Mesenteric fat pad (tissue), 1 donor: ENCODE measurements around the gene HID1. TPM values are rescaled to one million over a fixed set of nuclear protein-coding genes. Genes with fewer than 3 reads are reported as not detected.
"Not testable (repeated sequence)": the region's sequence is repeated elsewhere in the genome, so short reads cannot be mapped to it uniquely, and the experiment has no call there.

Experiments used
- DNase-seq: peaks from one replicate; pipeline ENCODE4 v3.0.0-alpha.2; 2020; ENCODE audit warnings: low spot score
- total RNA-seq: library from RNA; stranded (reverse); fragmentation: NEBNext Ultra II Directional; extraction: Animal tissue kit (Norgen Biotek cat#: 25700); gene quantifications from one replicate; pipeline ENCODE4 v1.2.1, GENCODE V29; 2021
- donor health status: DM: yes; HTN: yes; CAD: no.

Gene HID1
- total RNA-seq, 1 donor from 2014 or later = 14.4 TPM

DNA sequence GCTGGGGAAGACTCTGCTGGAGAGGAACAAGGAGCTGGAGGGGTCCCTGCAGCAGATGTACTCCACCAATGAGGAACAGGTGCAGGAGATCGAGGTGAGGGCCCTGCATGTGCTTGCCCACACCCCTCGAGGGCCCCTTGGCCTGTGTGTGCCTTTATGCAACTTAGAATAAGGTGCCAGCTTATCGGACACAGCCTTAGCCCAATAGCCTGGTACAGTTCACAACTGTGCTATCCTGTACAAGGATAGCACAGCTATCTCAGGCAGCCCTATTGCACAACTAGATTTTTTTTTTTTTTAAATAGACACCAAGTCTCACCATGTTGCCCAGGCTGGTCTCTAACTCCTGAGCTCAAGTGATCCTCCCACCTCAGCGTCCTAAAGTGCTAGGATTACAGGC lies 27.0 kb upstream of the HID1 start:
- DNase-seq = no peak

DNA sequence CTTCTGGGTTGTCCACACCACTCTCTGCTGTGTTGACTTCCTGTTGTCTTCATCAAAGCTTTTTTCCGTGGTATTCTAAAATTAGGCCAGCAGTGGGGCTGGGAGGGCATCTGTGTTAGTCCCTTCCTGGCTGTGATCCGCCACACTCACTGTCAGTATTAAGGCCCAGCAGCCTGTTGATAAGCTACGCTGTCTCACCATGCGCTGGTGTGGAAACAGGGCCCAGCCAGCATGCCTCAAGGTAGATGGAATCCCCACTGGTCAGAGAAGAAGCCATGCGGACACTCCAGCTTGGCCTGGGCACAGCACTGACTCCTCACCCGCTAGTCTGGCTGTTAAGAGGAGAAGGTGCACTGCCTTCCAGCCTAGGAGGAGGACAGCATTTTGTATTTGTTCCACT lies 26.2 kb upstream of the HID1 start:
- no peak for DNase-seq

DNA sequence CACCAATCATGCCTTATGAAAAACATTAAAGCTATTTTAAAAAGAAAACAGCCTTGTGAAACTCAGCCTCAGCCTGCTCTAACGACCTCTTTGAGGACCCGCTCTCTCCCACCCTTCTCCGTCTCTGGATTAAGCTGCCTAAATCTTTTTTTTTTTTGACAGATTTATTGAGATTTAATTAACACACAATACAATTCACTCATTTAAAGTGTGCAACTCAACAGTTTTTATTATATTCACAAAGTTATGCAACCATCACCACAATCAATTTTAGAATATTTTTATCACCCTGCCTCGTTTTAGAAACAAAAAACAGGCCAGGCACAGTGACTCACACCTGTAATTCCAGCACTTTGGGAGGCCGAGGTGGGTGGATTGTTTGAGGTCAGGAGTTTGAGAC lies 23.3 kb upstream of the HID1 start:
- no peak for DNase-seq

DNA sequence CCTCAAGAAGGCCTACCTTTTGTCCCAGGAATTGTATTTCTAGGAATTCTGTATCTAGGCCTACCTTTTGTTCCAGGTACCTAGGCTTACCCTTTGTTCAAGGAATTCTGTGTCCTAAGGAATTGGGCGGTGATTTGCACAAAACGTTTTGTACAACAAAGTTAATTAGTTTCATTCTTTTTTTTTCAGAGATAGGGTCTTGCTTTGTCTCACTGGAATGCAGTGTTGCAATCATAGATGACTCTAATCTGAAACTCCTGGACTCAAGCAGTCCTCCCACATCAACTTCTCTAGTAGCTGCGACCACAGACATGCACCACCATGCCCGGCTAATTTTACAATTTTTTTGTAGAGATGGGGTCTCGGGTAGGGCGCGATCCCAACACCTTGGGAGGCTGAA lies 21.9 kb upstream of the HID1 start:
- no peak for DNase-seq

DNA sequence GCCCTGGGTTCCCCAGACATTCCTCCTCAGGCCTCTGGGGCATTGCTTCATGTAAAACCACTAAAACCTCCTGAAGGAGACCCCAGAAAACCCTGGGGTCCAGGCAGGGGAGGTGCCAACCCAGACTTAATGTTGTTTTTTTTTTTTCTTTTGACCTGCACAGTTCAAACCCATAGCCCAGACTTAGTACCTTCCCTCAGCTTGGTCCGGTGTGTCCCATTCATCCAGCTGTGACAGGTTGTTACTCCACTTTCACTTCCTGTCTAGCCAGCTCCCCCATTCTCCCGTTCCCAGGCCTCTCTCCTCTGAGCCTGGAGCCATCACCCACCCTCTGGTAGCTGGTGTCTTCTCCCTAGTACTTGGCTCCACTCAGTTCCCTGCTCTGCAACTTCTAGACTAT lies 19.7 kb upstream of the HID1 start:
- DNase-seq = no peak

DNA sequence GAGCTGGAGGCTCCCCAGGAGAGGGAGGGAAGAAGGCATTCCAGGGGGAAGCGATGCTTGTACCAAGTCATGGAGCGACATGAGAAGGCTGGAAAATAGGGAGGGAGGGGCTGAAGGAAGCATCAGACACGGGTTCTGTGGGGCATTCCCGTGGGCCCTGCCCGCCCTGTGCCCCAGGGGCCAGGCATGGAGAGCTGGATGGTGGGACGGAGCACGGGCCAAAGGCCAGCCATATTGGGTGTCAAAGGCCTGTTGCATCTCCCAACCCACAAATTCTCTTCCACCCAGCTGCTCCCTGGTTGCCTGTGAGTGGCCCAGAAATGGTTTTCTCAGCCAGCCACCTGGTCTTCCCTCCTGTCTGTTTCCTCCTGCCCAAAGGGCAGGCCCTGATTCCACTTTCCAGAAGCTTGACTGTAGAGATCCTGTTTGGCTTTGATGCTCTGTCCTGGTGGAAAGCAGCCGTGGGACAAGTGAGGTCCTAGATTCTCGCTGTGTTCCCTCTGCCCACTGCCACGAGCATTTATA lies 18.1 kb upstream of the HID1 start:
- no peak for DNase-seq

DNA sequence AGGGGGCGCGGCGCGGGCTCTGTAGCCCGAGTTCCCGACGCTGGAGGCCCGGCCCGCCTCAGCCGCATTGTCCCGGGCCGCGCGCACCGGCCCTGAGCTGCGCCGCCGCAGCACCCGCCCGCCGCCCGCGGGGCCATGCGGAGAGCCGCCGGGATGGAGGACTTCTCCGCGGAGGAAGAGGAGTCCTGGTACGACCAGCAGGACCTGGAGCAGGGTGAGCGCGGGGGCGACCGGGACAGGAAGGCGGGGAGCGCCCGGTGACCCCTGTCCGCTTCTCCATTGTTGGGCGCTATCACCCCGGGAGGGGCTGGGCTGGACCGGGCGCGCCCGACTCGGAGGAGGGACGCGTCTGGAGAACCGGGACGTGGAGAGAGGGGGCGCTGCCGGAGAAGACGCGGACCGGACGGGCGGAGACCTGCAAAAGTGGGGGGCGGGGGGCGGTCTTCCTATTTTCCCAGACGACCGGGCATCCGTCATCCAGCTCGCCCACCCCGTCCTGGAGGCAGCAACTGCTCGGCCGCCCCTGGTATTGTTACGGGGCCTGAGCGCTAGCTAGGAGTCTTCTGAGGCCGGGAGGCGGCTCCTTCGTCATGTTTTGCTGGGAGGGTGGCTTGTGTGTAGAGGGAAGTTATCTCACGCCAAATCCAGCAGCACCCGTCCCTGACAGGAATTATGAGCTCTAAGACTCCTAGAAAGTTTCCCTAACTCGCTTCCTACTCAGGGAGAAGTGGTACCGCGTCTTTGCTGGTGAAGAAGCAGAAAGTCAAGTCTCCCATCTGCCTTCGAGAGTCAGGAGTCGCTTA lies 15.6 kb upstream of the HID1 start:
- DNase-seq = peak; percentile 96

DNA sequence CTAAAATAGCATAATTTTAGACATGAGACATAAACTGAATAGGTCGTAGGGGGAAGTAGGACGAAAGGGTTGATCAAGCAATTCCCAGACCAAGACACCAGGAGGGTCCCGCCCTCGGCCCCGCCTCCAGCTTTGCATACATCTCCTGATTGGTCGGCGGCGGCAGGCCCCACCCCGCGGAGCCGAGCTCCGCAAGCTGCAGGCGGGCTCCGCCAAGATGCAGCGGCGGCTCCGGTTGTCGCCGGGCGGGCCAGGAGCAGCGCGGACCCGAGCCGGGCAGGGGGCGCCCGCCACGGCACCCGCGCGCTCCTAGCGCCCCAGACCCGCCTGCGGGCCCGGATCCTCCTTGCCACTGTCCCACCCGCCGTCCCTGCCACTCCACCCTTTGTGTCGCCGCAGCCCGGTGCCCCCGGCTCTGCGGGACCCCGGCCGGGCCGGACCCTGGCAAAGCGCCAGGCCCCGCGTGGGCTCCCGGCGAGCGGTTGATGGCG lies 14.9 kb upstream of the HID1 start, which contains the start of gene CDR2L:
Gene CDR2L, plus strand, starts transcription at position 215 of the 491 bp plus-strand sequence. CDS start 412 bp downstream, outside the sequence.
- peak; percentile 99 for DNase-seq

DNA sequence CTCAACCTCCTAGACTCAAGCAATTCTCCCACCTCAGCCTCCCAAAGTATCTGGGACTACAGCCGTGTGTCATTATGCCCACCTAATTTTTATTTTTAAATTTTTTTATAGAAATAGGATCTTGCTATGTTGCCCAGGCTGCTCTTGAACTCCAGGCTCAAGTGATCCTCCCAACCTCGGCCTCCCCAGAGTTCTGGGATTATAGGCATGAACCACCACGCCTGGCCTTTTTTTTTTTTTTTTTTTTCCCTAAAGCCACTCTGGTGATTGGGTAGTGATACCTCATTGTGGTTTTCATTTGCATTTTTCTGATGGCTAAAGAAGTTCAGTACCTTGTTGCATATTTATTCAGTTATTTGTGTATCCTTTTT lies 13.6 kb upstream of the HID1 start:
- DNase-seq = no peak

DNA sequence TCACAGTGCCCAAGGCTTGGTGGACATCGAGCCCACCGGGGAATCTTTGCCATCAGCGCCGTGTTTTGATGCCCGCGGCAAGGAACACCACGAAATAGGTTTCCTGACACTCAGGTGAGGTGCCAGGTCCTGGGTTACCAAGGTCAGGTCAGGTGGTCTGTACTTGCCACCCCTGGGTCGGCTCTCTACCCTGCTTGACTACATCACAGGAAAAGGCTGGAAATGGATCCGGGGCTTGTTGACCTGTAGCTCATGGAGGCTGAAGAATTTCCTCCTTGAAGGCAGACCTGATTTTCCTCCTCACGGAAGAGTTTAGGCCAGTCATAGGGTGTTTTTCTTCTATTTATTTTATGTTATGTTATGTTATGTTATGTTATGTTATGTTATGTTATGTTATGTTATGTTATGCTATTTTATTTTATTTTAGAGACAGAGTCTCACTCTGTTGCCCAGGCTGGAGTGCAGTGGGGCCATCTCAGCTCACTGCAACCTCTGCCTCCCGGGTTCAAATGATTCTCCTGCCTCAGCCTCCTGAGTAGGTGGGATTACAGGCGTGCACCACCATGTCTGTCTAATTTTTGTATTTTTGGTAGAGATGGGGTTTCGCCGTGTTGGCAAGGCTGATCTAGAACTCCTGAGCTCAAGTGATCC lies 10.2 kb upstream of the HID1 start:
- DNase-seq = not testable (repeated sequence)

DNA sequence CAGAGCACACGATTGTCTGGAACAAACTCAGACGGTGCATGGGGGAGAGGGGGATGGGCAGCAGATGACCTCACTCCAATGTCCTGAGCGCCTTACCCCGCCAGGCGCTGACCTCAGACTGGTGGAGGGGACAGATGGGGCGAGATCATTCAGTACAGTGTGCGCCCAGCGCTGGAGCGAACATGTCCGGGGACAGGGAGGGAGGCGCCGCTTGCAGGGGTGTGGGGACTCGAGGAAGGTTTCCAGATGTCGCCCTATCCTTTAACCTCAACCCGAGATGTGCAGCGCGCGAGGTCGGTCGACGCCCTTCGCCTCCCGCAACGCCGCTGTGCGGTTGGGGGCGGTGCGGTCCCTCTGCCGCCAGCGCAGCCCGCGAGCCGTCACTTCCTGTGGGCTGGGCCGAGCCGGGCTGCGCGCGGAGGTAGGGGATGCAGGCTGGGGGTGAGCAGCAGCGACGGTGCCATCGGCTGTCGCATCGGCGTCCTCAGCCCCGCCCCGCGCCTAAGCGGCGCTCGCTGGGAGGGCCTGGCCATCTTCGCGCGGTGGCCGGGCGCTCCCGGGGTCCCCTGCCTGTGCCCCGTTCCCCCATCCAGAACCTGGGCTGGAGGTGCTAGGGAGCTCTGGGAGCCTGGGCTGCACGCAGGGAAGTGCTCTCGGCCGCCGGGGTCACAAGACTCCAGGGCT lies 9.6 kb upstream of the HID1 start:
- DNase-seq = no peak

DNA sequence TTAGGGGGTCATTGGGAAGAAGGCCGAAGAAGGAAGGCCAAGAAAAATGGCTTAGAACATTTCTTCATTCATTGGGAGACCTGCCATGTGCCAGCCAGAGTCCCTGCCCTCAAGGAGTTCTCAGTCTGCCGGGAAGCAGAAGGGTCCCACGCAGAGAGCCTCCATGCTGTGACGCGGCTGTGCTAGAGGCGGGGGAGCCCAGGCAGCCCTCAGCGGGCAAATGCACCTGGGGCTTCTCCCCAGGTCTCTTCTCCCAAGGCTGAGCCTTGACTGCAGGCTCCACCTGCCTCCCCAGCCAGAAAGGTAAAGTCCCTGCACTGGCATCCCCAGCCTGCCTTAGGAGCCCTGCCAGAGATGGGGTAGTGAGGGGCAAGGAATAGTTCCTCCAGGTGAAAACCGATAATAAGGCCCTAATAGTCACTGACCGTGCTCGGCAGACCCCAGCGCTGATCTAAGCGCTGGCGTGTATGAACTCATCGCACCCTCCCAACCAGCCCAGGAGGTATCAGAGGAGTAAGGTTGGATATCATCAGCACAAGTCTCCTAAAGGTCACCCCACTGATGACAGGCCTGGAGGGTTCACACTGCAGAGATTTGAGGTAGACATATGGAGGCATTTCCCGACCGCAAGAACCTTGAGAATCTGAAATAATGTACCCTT lies 8.9 kb upstream of the HID1 start:
- no peak for DNase-seq

DNA sequence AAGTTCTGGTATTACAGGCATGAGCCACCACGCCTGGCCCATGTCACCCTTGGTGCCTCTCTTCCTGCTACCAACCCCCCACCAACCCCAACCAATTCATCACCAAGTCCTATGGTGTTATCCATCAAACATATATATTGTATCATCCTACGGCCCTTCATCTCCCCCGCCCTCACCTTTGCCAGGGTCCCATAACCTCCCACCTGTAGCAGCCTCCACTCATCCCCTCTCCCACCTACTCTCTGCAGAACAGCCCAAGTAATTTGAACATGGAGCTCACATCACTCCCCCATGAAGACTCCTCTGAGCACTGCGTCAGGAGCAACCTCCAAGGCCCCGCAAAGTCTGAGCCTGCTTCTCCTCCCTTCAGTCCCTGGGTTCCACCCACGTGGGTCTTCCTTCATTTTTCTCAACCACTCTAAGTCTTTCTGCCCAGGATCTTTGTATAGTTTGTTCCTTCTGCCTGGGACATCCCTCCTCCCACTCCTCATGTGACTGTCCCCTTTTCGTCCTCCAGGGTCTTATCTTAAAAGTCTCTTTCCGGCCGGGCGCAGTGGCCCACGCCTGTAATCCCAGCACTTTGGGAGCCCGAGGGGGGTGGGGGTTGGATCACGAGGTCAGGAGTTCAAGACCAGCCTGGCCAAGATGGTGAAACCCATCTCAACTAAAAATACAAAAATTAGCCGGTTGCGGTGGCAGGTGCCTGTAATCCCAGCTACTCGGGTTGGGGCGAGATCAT lies 7.0 kb upstream of the HID1 start:
- no peak for DNase-seq

DNA sequence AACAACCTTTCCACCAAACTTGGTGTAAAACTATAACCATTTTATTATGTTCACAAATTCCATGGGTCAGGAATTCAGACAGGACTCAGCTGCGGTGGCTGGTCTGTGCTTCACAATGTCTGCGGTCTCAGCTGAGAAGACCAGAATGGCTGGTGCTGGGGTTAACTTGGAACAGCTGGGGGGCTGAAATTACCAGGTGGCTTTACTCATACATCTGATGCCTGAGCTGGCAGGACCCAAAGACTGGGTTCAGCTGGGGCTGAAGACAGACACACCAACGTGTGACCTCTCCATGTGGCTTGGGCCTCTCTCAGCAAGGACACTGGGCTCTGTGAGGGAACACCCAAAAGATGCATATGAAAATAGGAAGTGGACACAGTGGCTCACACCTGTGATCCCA lies 5.7 kb upstream of the HID1 start:
- DNase-seq = no peak

DNA sequence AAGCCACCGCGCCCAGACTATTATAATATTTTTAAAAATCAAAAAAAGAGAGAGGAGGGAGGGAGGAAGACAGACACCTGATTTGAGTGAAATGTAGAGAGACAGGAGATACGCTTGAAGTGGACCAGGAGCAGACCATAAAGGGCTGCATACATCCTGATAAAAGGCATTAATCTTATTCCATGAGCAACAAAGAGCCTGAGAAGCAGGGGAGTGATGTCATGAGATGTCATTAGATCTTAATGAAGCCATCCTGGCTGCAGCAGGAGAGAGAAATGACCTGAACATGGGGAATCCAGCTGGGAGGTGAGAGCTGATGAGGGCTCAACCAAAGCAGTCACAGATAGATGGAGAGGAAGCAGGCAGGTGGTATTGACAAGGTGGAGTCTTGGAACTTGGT lies 5.2 kb upstream of the HID1 start:
- DNase-seq = no peak

DNA sequence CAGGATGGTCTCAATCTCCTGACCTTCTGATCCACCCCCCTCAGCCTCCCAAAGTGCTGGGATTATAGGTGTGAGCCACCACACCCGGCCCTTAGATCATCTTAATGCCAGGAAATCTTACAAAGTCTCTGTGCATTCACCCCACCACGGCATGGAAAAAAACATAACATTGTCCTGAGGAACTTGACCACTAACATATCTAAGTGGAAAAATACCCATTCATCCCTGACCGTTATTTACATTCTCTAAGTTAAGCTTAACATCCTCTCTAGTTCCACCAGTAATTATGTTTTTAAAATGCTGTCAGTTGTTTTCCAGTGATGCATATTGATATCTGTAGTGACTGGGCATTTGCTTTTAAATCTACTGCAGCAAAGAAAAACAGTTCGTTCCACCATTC lies 3.4 kb upstream of the HID1 start:
- DNase-seq = no peak

DNA sequence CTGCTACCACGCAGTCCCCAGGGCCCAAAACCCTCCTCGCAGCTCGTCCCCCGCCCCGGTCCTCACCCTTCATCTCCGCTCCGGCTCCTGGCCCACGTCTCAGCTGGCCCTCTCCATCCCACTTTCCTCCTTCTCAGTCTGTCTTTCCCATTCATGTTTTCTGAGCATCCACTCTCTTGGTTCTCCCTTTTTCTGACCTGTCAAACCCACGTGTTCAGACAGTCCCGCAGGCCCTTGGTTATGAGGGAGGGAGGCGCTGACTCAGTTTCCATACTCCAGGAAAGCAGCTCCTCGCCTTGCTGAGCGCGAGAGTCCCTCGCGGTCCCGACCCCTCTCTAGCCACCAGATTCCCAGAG lies 392 bp upstream of the HID1 start:
- DNase-seq = no peak

DNA sequence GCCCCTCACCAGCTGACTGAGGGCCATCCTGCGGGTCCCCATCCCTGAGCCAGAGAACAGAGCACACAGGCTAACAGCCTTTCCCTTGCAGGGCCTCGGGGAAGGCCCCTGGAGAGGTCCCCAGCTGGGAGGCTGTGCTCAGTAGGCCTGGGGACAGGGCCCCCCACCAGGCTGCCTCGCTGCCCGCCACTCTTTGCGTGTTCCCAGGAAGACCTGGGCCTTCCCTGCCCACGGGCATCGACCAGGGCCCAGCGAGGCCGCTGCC lies 785 bp downstream of the HID1 start:
- no peak for DNase-seq

DNA sequence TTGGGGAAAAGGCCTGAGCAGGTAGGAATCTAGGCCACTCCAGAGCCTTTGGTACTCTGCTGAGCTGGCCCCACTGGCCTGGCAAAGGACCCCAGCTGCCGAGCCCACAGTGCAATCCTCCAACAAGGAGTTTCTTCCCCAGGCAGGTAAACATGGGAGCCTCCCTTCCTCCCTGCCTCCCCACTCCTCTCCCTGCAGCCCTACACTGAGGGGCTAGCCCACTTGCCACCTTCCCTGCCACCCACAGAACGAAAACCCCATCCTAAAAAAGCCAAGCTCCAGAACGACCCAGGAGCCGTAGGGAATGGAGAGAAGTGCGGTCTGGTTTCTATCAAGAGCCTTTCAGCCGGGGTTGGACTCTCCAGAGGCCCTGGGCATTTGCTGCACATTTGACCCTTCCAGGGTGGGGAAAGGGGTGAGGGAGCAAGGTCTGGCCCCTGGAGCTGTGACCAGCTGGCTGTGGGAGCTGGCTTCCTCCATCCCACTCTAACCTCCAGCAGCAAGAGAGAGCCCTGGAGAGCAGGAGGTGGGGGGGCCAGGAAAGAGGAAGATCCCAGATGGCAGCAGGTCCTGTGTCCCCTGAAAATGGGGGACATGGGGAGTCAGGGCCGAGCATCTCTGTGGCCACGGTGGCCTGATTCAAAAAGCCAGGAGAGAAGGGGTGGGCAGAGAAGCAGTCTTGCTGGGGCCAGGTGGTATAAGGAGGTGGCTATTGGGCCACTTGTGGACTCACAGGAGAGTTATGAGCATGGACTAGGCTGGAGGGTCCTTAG lies 1.3 kb downstream of the HID1 start:
- no peak for DNase-seq

DNA sequence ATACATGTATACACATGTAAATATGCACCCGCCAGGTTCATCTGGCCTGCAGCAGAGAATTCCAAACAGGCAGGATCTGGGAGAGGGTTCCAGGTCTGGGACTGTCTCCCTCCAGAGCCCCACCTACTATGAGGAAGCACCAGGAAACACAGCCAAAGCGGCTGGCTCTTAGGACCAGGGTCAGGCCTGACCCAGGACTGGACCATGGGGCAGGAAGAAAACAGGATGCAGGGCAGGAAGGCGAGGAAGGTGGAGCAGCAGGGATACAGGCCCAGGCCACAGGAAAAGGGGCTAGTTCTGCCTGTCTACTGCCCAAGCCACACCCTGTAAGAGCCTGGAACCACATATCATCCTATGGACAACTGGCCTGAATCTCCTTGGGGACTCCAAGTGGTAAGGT lies 2.2 kb downstream of the HID1 start:
- no peak for DNase-seq
